ENCODE results near the gene PAGE4.

GRCh38 chrX:49862093-49862492, 33.0 kb downstream of the PAGE4 start:
- TF ChIP-seq POLR2AphosphoS5 (IDR thresholded peaks at IDR 0.05) (no peak), CTCF (IDR thresholded peaks at IDR 0.05) (no peak), POLR2A (IDR thresholded peaks at IDR 0.05) (no peak)
